Measurements from ENCODE around the gene CDK5RAP2. TPM values are rescaled to one million over a fixed set of nuclear protein-coding genes. Genes with fewer than 3 reads are reported as not detected.
A peak's percentile ranks its signal among the peaks of the same experiment; 100 is the strongest.

Gene CDK5RAP2
- total and polyA plus RNA-seq, 2 donors: 27.3 to 44.0 TPM

DNA sequence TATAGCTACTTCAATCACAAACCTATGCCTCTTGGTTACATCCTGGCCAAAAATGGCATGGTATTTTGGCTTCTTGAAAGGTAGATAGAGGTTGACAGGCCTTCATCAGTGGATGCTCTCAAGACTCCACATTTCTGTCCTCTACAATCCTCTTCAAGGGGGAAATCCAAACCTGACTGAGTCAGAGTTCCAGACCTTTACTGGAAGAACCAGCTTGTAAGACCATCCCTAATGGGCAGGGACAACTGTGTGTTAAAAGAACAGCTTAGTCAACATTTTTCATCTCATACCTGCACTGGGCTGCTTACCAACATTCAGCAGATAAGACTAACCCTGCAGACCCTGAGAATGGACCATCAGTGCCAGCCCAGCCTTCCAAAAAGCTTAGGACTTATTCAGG, 155.7 kb downstream of the CDK5RAP2 start:
- H3K9me3 ChIP-seq (ENCODE audit: control insufficient read depth in 2 of 2, insufficient read depth in 1 of 2, low read length in 1 of 2): no peaks in the 10 kb centered on the region
- DNase-seq (ENCODE audit: low read depth in 6 of 9, low spot score in 9 of 9): no peak
- H3K27me3 ChIP-seq (ENCODE audit: control insufficient read depth in 2 of 2, insufficient read depth in 1 of 2, low read length in 1 of 2): no peaks in the 10 kb centered on the region
- no peak overlapping the region for H3K4me3 ChIP-seq (ENCODE audit: low read length in 2 of 2)
- no peaks in the 10 kb centered on the region for H3K4me1 ChIP-seq (ENCODE audit: control insufficient read depth in 2 of 2, insufficient read depth in 2 of 2, low read length in 2 of 2)
- H3K36me3 ChIP-seq (ENCODE audit: control insufficient read depth in 2 of 2, insufficient read depth in 2 of 2, low read length in 1 of 2): peaks cover 26 to 49% of the 10 kb centered on the region in 2 donors
- H3K27ac ChIP-seq (ENCODE audit: low read depth in 1 of 2, low read length in 1 of 2): no peak overlapping the region

DNA sequence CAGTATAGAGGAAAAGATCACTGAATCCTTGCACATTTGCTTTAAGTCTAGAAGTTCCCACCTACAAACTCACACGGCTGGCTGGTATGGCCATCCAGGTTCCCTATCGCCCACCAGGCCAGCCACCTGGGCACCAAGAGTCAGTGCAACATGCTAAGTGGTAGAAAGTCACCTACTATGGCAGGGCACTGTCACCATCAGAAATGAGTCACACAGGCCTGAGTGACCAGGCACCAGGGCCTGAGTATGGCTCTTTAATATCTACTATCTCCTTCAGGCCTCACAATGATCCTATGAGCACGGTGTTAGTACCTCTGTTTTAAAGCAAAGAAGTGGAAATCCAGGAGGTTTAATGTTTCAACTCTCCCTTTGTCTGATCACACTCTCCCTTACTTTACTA, 156.2 kb downstream of the CDK5RAP2 start:
- H3K27ac ChIP-seq (ENCODE audit: low read depth in 1 of 2, low read length in 1 of 2): peak overlapping the region in 1 of 2 donors; percentile 25
- H3K36me3 ChIP-seq (ENCODE audit: control insufficient read depth in 2 of 2, insufficient read depth in 2 of 2, low read length in 1 of 2): peaks cover 26 to 53% of the 10 kb centered on the region in 2 donors
- no peaks in the 10 kb centered on the region for H3K9me3 ChIP-seq (ENCODE audit: control insufficient read depth in 2 of 2, insufficient read depth in 1 of 2, low read length in 1 of 2)

DNA sequence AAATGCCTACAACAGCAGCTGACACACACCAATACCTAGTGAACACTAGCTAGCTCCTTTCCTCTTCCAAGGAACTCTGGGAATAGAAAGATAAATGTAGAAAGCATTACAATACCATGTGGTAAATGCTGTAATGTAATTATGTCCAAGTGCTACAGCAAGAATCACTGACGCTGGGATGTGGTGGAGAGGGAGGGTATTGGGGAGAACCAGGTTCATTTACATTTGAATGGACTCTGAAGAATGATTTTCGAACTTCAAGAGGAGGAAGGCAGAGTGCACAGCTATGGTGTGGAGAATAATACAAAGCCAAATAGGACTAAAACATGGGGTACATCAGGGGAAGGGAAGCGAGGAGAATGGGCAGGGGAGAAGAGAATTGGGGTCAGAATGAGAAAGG, 158.0 kb downstream of the CDK5RAP2 start:
- Histone ChIP-seq H3K4me3 (ENCODE audit: low read length in 2 of 2) (no peak overlapping the region), H3K36me3 (ENCODE audit: control insufficient read depth in 2 of 2, insufficient read depth in 2 of 2, low read length in 1 of 2) (peaks cover 34 to 53% of the 10 kb centered on the region in 2 donors), H3K4me1 (ENCODE audit: control insufficient read depth in 2 of 2, insufficient read depth in 2 of 2, low read length in 2 of 2) (no peaks in the 10 kb centered on the region), H3K27ac (ENCODE audit: low read depth in 1 of 2, low read length in 1 of 2) (no peak overlapping the region), H3K27me3 (ENCODE audit: control insufficient read depth in 2 of 2, insufficient read depth in 1 of 2, low read length in 1 of 2) (no peaks in the 10 kb centered on the region), H3K9me3 (ENCODE audit: control insufficient read depth in 2 of 2, insufficient read depth in 1 of 2, low read length in 1 of 2) (no peaks in the 10 kb centered on the region)
- no peak for DNase-seq (ENCODE audit: low read depth in 6 of 9, low spot score in 9 of 9)
- 99% methylated on average over 3 of the region's 3 CpGs for WGBS

More for the DNA sequence above, 156.2 kb downstream of the CDK5RAP2 start:
- WGBS: 97% methylated on average over 3 of the region's 3 CpGs
- Histone ChIP-seq H3K4me3 (ENCODE audit: low read length in 2 of 2) (no peak overlapping the region), H3K27me3 (ENCODE audit: control insufficient read depth in 2 of 2, insufficient read depth in 1 of 2, low read length in 1 of 2) (no peaks in the 10 kb centered on the region), H3K4me1 (ENCODE audit: control insufficient read depth in 2 of 2, insufficient read depth in 2 of 2, low read length in 2 of 2) (no peaks in the 10 kb centered on the region)
- no peak for DNase-seq (ENCODE audit: low read depth in 6 of 9, low spot score in 9 of 9)

DNA sequence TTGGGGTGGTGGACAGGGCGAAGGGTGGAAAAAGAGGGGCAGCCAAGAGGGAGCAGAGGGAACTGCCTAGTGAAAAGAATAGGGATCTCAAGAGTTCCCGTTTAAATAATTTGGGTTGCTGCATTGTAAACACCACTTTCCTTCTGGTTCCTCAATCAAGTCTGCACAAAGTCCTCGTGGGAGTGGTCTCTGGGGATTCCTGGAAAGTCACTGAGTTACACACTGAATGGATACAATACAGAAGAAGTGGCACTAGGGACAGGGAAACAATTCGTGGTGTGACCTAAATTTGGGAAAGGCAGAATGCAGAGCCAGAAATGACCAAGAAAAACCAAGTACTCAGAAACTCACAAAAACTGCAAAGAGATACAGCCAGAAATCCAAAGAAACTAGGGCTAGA, 161.7 kb downstream of the CDK5RAP2 start:
- H3K27ac ChIP-seq (ENCODE audit: low read depth in 1 of 2, low read length in 1 of 2): no peak overlapping the region
- peaks cover 38 to 43% of the 10 kb centered on the region in 2 donors for H3K36me3 ChIP-seq (ENCODE audit: control insufficient read depth in 2 of 2, insufficient read depth in 2 of 2, low read length in 1 of 2)
- no peaks in the 10 kb centered on the region for H3K9me3 ChIP-seq (ENCODE audit: control insufficient read depth in 2 of 2, insufficient read depth in 1 of 2, low read length in 1 of 2)
- no peaks in the 10 kb centered on the region for H3K4me1 ChIP-seq (ENCODE audit: control insufficient read depth in 2 of 2, insufficient read depth in 2 of 2, low read length in 2 of 2)
- 97% methylated on average over 4 of the region's 4 CpGs for WGBS
- no peaks in the 10 kb centered on the region for H3K27me3 ChIP-seq (ENCODE audit: control insufficient read depth in 2 of 2, insufficient read depth in 1 of 2, low read length in 1 of 2)
- no peak for DNase-seq (ENCODE audit: low read depth in 6 of 9, low spot score in 9 of 9)
- no peak overlapping the region for H3K4me3 ChIP-seq (ENCODE audit: low read length in 2 of 2)

DNA sequence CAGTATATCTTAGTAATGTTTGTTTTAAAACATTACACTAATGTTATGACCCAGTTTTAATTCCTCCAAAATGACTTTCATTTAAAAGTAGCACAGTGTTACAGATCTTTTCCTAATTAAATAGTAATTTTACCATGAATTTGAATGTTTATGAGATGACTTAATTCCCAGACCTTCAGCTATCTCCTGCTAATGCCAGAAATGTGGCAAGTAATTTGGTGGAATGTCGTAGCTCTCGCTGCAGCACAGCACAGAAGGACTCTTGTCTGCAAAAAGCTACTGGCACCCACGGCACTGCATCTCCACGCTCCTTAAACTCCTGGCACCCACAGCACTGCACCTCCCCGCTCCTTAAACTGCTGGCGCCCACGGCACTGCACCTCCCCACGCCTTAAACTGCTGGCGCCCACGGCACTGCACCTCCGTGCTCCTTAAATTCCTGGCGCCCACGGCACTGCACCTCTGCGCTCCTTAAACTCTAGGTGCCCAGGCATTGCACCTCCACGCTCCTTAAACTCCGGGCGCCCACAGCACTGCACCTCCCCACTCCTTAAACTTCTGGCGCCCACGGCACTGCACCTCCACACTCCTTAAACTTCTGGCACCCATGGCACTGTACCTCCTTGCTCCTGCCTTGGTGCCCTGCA, 163.1 kb downstream of the CDK5RAP2 start:
- Histone ChIP-seq H3K9me3 (ENCODE audit: control insufficient read depth in 2 of 2, insufficient read depth in 1 of 2, low read length in 1 of 2) (no peaks in the 10 kb centered on the region), H3K36me3 (ENCODE audit: control insufficient read depth in 2 of 2, insufficient read depth in 2 of 2, low read length in 1 of 2) (peaks cover 38 to 46% of the 10 kb centered on the region in 2 donors), H3K27me3 (ENCODE audit: control insufficient read depth in 2 of 2, insufficient read depth in 1 of 2, low read length in 1 of 2) (no peaks in the 10 kb centered on the region), H3K4me1 (ENCODE audit: control insufficient read depth in 2 of 2, insufficient read depth in 2 of 2, low read length in 2 of 2) (no peaks in the 10 kb centered on the region), H3K4me3 (ENCODE audit: low read length in 2 of 2) (no peak overlapping the region), H3K27ac (ENCODE audit: low read depth in 1 of 2, low read length in 1 of 2) (no peak overlapping the region)
- WGBS: 98% methylated on average over 19 of the region's 19 CpGs
- DNase-seq (ENCODE audit: low read depth in 6 of 9, low spot score in 9 of 9): no peak

DNA sequence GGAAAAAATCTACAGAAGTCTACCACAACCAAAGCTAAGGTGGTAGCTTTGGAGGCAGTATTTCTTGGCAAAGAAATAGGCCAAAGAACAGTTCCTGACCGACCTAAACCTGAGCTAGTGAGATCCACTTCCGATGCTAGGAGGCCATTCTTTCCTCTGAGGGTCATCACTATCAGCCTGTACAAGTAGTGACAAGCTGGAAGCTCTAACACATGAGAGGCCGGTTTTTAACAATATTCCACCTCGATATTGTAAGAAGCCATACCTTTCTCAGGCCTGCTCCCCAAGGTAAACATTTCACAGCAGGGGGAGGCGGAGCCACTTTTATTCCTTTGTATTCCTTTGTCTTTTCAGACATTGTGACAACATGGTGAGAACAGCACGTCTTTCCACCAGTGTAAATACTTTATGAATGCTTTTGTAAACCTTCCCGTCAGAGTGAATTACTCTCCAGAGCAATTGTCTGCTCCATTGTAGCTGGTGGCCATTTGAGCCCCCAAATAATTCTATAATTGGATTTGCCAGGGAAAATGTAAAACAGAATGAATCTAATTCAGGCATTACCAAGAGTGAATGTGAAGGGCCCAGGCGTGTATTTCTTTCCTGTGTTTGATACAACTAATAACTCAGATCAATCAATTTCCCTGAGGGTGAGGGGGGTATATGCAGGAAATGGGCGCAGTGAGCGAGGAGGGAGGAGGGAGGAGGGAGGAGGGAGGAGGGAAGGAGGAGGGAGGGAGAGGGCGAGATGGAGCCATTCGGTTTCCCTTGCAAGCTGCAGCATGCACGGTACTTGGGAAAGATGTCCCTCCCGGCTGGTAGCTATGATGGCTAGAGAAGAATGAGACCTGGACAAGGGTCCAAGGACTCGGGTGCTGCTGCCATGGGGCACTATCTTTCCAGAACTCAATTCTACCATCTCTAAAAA, 166.6 kb downstream of the CDK5RAP2 start:
- H3K4me1 ChIP-seq (ENCODE audit: control insufficient read depth in 2 of 2, insufficient read depth in 2 of 2, low read length in 2 of 2): no peaks in the 10 kb centered on the region
- WGBS: 96% methylated on average over 15 of the region's 15 CpGs
- H3K36me3 ChIP-seq (ENCODE audit: control insufficient read depth in 2 of 2, insufficient read depth in 2 of 2, low read length in 1 of 2): peaks cover 31 to 65% of the 10 kb centered on the region in 2 donors
- no peak overlapping the region for H3K27ac ChIP-seq (ENCODE audit: low read depth in 1 of 2, low read length in 1 of 2)
- H3K27me3 ChIP-seq (ENCODE audit: control insufficient read depth in 2 of 2, insufficient read depth in 1 of 2, low read length in 1 of 2): no peaks in the 10 kb centered on the region
- H3K9me3 ChIP-seq (ENCODE audit: control insufficient read depth in 2 of 2, insufficient read depth in 1 of 2, low read length in 1 of 2): no peaks in the 10 kb centered on the region
- DNase-seq (ENCODE audit: low read depth in 6 of 9, low spot score in 9 of 9): no peak
- H3K4me3 ChIP-seq (ENCODE audit: low read length in 2 of 2): no peak overlapping the region

DNA sequence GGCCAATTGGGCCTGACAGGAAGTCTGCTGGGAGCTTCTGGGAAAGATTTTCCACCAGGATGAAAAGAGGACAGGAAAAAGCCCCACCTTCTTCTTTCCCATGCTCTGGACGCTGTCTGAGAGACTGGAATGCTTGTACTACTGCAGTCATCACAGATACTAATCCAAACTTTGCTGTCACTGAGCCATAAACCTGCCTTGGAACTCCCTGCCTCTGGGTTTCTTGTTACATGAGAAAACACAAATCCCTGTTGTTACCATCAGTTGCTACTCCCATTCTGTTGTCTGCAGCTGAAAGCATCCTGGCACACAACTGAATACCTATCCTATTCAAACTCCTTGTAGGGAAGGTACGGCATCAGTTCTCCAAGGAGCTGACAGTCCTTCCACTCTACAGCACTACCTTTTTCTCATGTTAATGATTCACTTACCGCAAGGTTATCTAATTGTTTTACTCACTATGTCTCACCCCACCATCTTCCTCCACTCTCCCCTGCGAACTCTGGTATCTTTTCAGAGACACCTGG, 167.5 kb downstream of the CDK5RAP2 start:
- no peaks in the 10 kb centered on the region for H3K9me3 ChIP-seq (ENCODE audit: control insufficient read depth in 2 of 2, insufficient read depth in 1 of 2, low read length in 1 of 2)
- WGBS: 97% methylated on average over 4 of the region's 4 CpGs
- no peaks in the 10 kb centered on the region for H3K4me1 ChIP-seq (ENCODE audit: control insufficient read depth in 2 of 2, insufficient read depth in 2 of 2, low read length in 2 of 2)
- peak overlapping the region in 1 of 2 donors; percentile 44 for H3K27ac ChIP-seq (ENCODE audit: low read depth in 1 of 2, low read length in 1 of 2)
- peak in 1 of 9 donors; percentile 7 for DNase-seq (ENCODE audit: low read depth in 6 of 9, low spot score in 9 of 9)
- H3K4me3 ChIP-seq (ENCODE audit: low read length in 2 of 2): no peak overlapping the region
- H3K27me3 ChIP-seq (ENCODE audit: control insufficient read depth in 2 of 2, insufficient read depth in 1 of 2, low read length in 1 of 2): no peaks in the 10 kb centered on the region
- peaks cover 36 to 74% of the 10 kb centered on the region in 2 donors for H3K36me3 ChIP-seq (ENCODE audit: control insufficient read depth in 2 of 2, insufficient read depth in 2 of 2, low read length in 1 of 2)

DNA sequence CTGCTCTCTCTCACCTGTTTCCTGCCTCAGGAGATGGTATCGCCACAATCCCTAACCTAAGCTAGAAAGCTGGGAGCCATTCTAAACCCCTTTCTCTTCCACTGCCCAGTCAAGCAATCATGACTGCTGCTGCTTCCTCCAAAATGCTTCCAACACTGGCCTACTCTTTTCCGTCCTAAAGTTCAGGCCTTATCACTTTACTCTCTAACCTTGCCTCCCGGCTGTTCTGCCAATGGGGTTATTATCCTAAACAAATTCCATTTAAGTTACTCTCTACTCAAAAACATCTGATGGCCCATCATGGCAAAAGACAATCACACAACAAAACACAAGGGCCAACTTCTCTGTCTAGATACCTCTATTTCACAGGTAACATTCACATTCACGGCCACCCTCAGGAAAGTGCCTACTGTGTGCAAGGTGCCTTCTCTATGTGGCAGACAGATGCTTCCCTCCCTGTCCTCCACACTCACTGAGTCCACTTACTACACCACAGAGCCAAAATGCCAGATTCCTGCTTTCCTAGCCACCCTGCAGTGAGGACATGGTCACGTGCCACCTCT, 168.0 kb downstream of the CDK5RAP2 start:
- WGBS: 97% methylated on average over 5 of the region's 5 CpGs
- Histone ChIP-seq H3K36me3 (ENCODE audit: control insufficient read depth in 2 of 2, insufficient read depth in 2 of 2, low read length in 1 of 2) (peaks cover 40 to 71% of the 10 kb centered on the region in 2 donors), H3K27ac (ENCODE audit: low read depth in 1 of 2, low read length in 1 of 2) (peak overlapping the region in 1 of 2 donors; percentile 44)

More for the DNA sequence above, 168.0 kb downstream of the CDK5RAP2 start:
- H3K27me3 ChIP-seq (ENCODE audit: control insufficient read depth in 2 of 2, insufficient read depth in 1 of 2, low read length in 1 of 2): no peaks in the 10 kb centered on the region
- H3K9me3 ChIP-seq (ENCODE audit: control insufficient read depth in 2 of 2, insufficient read depth in 1 of 2, low read length in 1 of 2): no peaks in the 10 kb centered on the region
- H3K4me3 ChIP-seq (ENCODE audit: low read length in 2 of 2): no peak overlapping the region
- no peak for DNase-seq (ENCODE audit: low read depth in 6 of 9, low spot score in 9 of 9)
- H3K4me1 ChIP-seq (ENCODE audit: control insufficient read depth in 2 of 2, insufficient read depth in 2 of 2, low read length in 2 of 2): no peaks in the 10 kb centered on the region
